DOHH2 (cell line): ENCODE measurements around the gene ATP8B3.
A peak's percentile ranks its signal among the peaks of the same experiment; 100 is the strongest.

Source experiments
- H3F3A ChIP-seq: fragments of 200-600 bp; sonication (generic), shearing (Covaris generic); 2 replicates; pipeline ENCODE4 v1.6.0; 2016; ENCODE audit warnings: antibody characterized with exemption, mild to moderate bottlenecking; ENCODE audit not compliant: control insufficient read depth, insufficient read depth
- H3K27ac ChIP-seq: fragments of 200-600 bp; sonication (generic); 2 replicates; pipeline ENCODE4 v1.5.1; 2014; ENCODE audit warnings: low read depth, mild to moderate bottlenecking, low read length, moderate library complexity
- H3K27me3 ChIP-seq: fragments of 200-600 bp; sonication (generic); 2 replicates; pipeline ENCODE4 v1.6.1; 2014; ENCODE audit warnings: mild to moderate bottlenecking, low read length, mixed read lengths; ENCODE audit not compliant: control insufficient read depth
- H3K36me3 ChIP-seq: fragments of 200-600 bp; sonication (generic); 2 replicates; pipeline ENCODE4 v1.6.1; 2014; ENCODE audit warnings: mild to moderate bottlenecking, low read length, moderate library complexity, mixed read lengths; ENCODE audit not compliant: control insufficient read depth
- H3K4me1 ChIP-seq: fragments of 200-600 bp; sonication (generic); 2 replicates; pipeline ENCODE4 v1.6.1; 2014; ENCODE audit warnings: mild to moderate bottlenecking, low read length, mixed read lengths; ENCODE audit not compliant: control insufficient read depth
- H3K4me2 ChIP-seq: fragments of 200-600 bp; sonication (generic); 2 replicates; pipeline ENCODE4 v1.6.0; 2014; ENCODE audit warnings: mild to moderate bottlenecking, low read length, moderate library complexity
- H3K4me3 ChIP-seq: fragments of 200-600 bp; sonication (generic); 2 replicates; pipeline ENCODE4 v1.5.1; 2014; ENCODE audit warnings: mild to moderate bottlenecking, low read length, mixed read lengths
- H3K79me2 ChIP-seq: fragments of 200-600 bp; sonication (generic); 2 replicates; pipeline ENCODE4 v1.6.1; 2014; ENCODE audit warnings: mild to moderate bottlenecking, low read length, mixed read lengths; ENCODE audit not compliant: control insufficient read depth
- H3K9me2 ChIP-seq: fragments of 200-600 bp; sonication (generic); replicated peaks from 2 replicates; pipeline ENCODE4 v1.6.1; 2014; ENCODE audit warnings: mild to moderate bottlenecking, low read length, mixed read lengths; ENCODE audit not compliant: control insufficient read depth
- H3K9me3 ChIP-seq: fragments of 200-600 bp; sonication (generic); 2 replicates; pipeline ENCODE4 v1.6.1; 2014; ENCODE audit warnings: antibody characterized with exemption, low read length, mixed read lengths; ENCODE audit not compliant: control insufficient read depth, insufficient read depth
- H4K20me1 ChIP-seq: fragments of 200-600 bp; sonication (generic); 2 replicates; pipeline ENCODE4 v1.6.0; 2014; ENCODE audit warnings: low read depth, mild to moderate bottlenecking, antibody characterized with exemption, low read length, moderate library complexity; ENCODE audit not compliant: control insufficient read depth, insufficient read depth
- CTCF ChIP-seq: fragments of 200-600 bp; sonication (generic); IDR thresholded peaks from one replicate; pipeline ENCODE4 v1.5.1; 2014; ENCODE audit warnings: antibody characterized with exemption, mild to moderate bottlenecking, low read depth, low read length; ENCODE audit not compliant: poor library complexity, severe bottlenecking
- EZH2phosphoT487 ChIP-seq: fragments of 200-600 bp; sonication (generic); IDR thresholded peaks from 2 replicates; pipeline ENCODE4 v1.6.1; 2017; ENCODE audit warnings: borderline replicate concordance, mild to moderate bottlenecking, antibody characterized with exemption, low read length, moderate library complexity, mixed read lengths

The ATP8B3 gene

GRCh38 chr19:1839658-1840540 lies 27.8 kb upstream of the ATP8B3 start:
- H3F3A ChIP-seq = no peaks in the 10 kb centered on the region
- no peaks in the 10 kb centered on the region for H3K9me3 ChIP-seq
- peak overlapping the region; percentile 11; the same call in 1 of the 2 replicates for H3K27ac ChIP-seq
- H3K9me2 ChIP-seq = no peaks in the 10 kb centered on the region
- peaks cover 31% of the 10 kb centered on the region for H3K36me3 ChIP-seq
- H3K27me3 ChIP-seq = no peaks in the 10 kb centered on the region
- TF ChIP-seq CTCF = no peak
- H3K4me3 ChIP-seq = no peak overlapping the region
- peaks cover 24% of the 10 kb centered on the region for H4K20me1 ChIP-seq
- H3K79me2 ChIP-seq = peaks cover 99% of the 10 kb centered on the region
- no peak overlapping the region; the same call in 1 of the 2 replicates for H3K4me2 ChIP-seq
- peaks cover 24% of the 10 kb centered on the region for H3K4me1 ChIP-seq

GRCh38 chr19:1837625-1838105 lies 25.6 kb upstream of the ATP8B3 start:
- Histone ChIP-seq H3K9me2 (no peaks in the 10 kb centered on the region), H3K9me3 (no peaks in the 10 kb centered on the region), H3K4me1 (peaks cover 24% of the 10 kb centered on the region), H3F3A (no peaks in the 10 kb centered on the region), H3K27me3 (no peaks in the 10 kb centered on the region), H3K79me2 (peaks cover 98% of the 10 kb centered on the region), H3K27ac (no peak overlapping the region), H3K36me3 (peaks cover 19% of the 10 kb centered on the region), H4K20me1 (peaks cover 19% of the 10 kb centered on the region), H3K4me3 (no peak overlapping the region), H3K4me2 (no peak overlapping the region)
- TF ChIP-seq EZH2phosphoT487 (no peak), CTCF (peak; percentile 95)

GRCh38 chr19:1837222-1837565 lies 25.1 kb upstream of the ATP8B3 start:
- H3K27ac ChIP-seq = no peak overlapping the region
- H3K4me1 ChIP-seq = peaks cover 24% of the 10 kb centered on the region
- no peak overlapping the region for H3K4me3 ChIP-seq
- H3F3A ChIP-seq = no peaks in the 10 kb centered on the region
- no peak overlapping the region for H3K4me2 ChIP-seq
- TF ChIP-seq EZH2phosphoT487 (no peak), CTCF (no peak)
- peaks cover 19% of the 10 kb centered on the region for H4K20me1 ChIP-seq
- no peaks in the 10 kb centered on the region for H3K27me3 ChIP-seq
- peaks cover 19% of the 10 kb centered on the region for H3K36me3 ChIP-seq
- peaks cover 97% of the 10 kb centered on the region for H3K79me2 ChIP-seq
- no peaks in the 10 kb centered on the region for H3K9me3 ChIP-seq
- no peaks in the 10 kb centered on the region for H3K9me2 ChIP-seq
